HEK293 (cell line): ENCODE measurements around the gene IL16.

Experiments
- EGR2 ChIP-seq: fragments of 450-650 bp; formaldehyde crosslinking; IDR thresholded peaks from 2 replicates; pipeline ENCODE4 v1.5.1; 2016; ENCODE audit warnings: low read depth, missing biosample characterization, missing genetic modification characterization
- GLI2 ChIP-seq: fragments of 450-650 bp; formaldehyde crosslinking; IDR thresholded peaks from 2 replicates; pipeline ENCODE4; 2017; ENCODE audit warnings: missing biosample characterization, missing genetic modification characterization, low read depth, borderline replicate concordance
- GLI4 ChIP-seq: fragments of 450-650 bp; formaldehyde crosslinking; IDR thresholded peaks from 2 replicates; pipeline ENCODE4 v1.5.1; 2016; ENCODE audit warnings: missing biosample characterization, missing genetic modification characterization
- HOXD13 ChIP-seq: sonication (generic); formaldehyde crosslinking; IDR thresholded peaks from 2 replicates; pipeline ENCODE4 v1.8.0; 2022; ENCODE audit warnings: missing genetic modification reagents, borderline replicate concordance
- IKZF3 ChIP-seq: fragments of 450-650 bp; IDR thresholded peaks from 2 replicates; pipeline ENCODE4 v1.5.0; 2018; ENCODE audit warnings: missing biosample characterization, mild to moderate bottlenecking, missing genetic modification characterization, moderate library complexity
- KLF16 ChIP-seq: fragments of 450-650 bp; formaldehyde crosslinking; IDR thresholded peaks from 2 replicates; pipeline ENCODE4 v1.5.1; 2017; ENCODE audit warnings: missing biosample characterization, missing genetic modification characterization
- KLF7 ChIP-seq: fragments of 450-650 bp; formaldehyde crosslinking; IDR thresholded peaks from 2 replicates; pipeline ENCODE4 v1.5.1; 2016; ENCODE audit warnings: missing biosample characterization, missing genetic modification characterization, borderline replicate concordance
- PRDM6 ChIP-seq: fragments of 450-650 bp; formaldehyde crosslinking; IDR thresholded peaks from 2 replicates; pipeline ENCODE4 v1.5.1; 2017; ENCODE audit warnings: missing biosample characterization, missing genetic modification characterization
- RBAK ChIP-seq: fragments of 450-650 bp; formaldehyde crosslinking; IDR thresholded peaks from 2 replicates; pipeline ENCODE4 v1.5.1; 2016; ENCODE audit warnings: missing biosample characterization, missing genetic modification characterization
- REPIN1 ChIP-seq: fragments of 450-650 bp; formaldehyde crosslinking; IDR thresholded peaks from 2 replicates; pipeline ENCODE4 v1.5.1; 2017; ENCODE audit warnings: missing biosample characterization, missing genetic modification characterization, low read depth
- SP3 ChIP-seq: fragments of 450-650 bp; formaldehyde crosslinking; IDR thresholded peaks from 2 replicates; pipeline ENCODE4 v1.5.1; 2016; ENCODE audit warnings: missing biosample characterization, missing genetic modification characterization
- YY2 ChIP-seq: fragments of 450-650 bp; formaldehyde crosslinking; IDR thresholded peaks from 2 replicates; pipeline ENCODE4 v1.5.1; 2016; ENCODE audit warnings: missing biosample characterization, missing genetic modification characterization
- ZBTB17 ChIP-seq: fragments of 450-650 bp; formaldehyde crosslinking; IDR thresholded peaks from 2 replicates; pipeline ENCODE4 v1.5.1; 2016; ENCODE audit warnings: missing biosample characterization, missing genetic modification characterization
- ZBTB8A ChIP-seq: fragments of 450-650 bp; formaldehyde crosslinking; IDR thresholded peaks from 2 replicates; pipeline ENCODE4 v1.5.1; 2016; ENCODE audit warnings: missing biosample characterization, missing genetic modification characterization
- ZEB2 ChIP-seq: fragments of 450-650 bp; formaldehyde crosslinking; IDR thresholded peaks from 2 replicates; pipeline ENCODE4 v1.5.1; 2016; ENCODE audit warnings: missing biosample characterization, missing genetic modification characterization
- ZNF10 ChIP-seq: fragments of 450-650 bp; formaldehyde crosslinking; IDR thresholded peaks from 2 replicates; pipeline ENCODE4 v1.5.1; 2017; ENCODE audit warnings: missing biosample characterization, missing genetic modification characterization
- ZNF133 ChIP-seq: fragments of 450-650 bp; formaldehyde crosslinking; IDR thresholded peaks from 2 replicates; pipeline ENCODE4 v1.5.1; 2016; ENCODE audit warnings: missing biosample characterization, missing genetic modification characterization
- ZNF138 ChIP-seq: fragments of 450-650 bp; formaldehyde crosslinking; IDR thresholded peaks from 2 replicates; pipeline ENCODE4 v1.5.1; 2016; ENCODE audit warnings: missing biosample characterization, missing genetic modification characterization, borderline replicate concordance
- ZNF157 ChIP-seq: fragments of 450-650 bp; formaldehyde crosslinking; IDR thresholded peaks from 2 replicates; pipeline ENCODE4 v1.5.1; 2016; ENCODE audit warnings: missing biosample characterization, missing genetic modification characterization
- ZNF18 ChIP-seq: fragments of 450-650 bp; formaldehyde crosslinking; IDR thresholded peaks from 2 replicates; pipeline ENCODE4 v1.5.1; 2016; ENCODE audit warnings: missing biosample characterization, missing genetic modification characterization
- ZNF280C ChIP-seq: fragments of 450-650 bp; formaldehyde crosslinking; IDR thresholded peaks from 2 replicates; pipeline ENCODE4 v1.5.1; 2016; ENCODE audit warnings: missing biosample characterization, missing genetic modification characterization
- ZNF404 ChIP-seq: fragments of 450-650 bp; formaldehyde crosslinking; IDR thresholded peaks from 2 replicates; pipeline ENCODE4 v1.5.1; 2017; ENCODE audit warnings: missing biosample characterization, missing genetic modification characterization
- ZNF488 ChIP-seq: fragments of 450-650 bp; formaldehyde crosslinking; IDR thresholded peaks from 2 replicates; pipeline ENCODE4 v1.5.1; 2016; ENCODE audit warnings: missing biosample characterization, missing genetic modification characterization
- ZNF501 ChIP-seq: fragments of 450-650 bp; formaldehyde crosslinking; IDR thresholded peaks from 2 replicates; pipeline ENCODE4 v1.5.1; 2016; ENCODE audit warnings: missing biosample characterization, missing genetic modification characterization
- ZNF514 ChIP-seq: fragments of 450-650 bp; formaldehyde crosslinking; IDR thresholded peaks from 2 replicates; pipeline ENCODE4 v1.5.1; 2016; ENCODE audit warnings: missing biosample characterization, missing genetic modification characterization
- ZNF529 ChIP-seq: fragments of 450-650 bp; formaldehyde crosslinking; IDR thresholded peaks from 2 replicates; pipeline ENCODE4 v1.5.1; 2017; ENCODE audit warnings: missing genetic modification characterization, missing biosample characterization; ENCODE audit not compliant: insufficient replicate concordance
- ZNF544 ChIP-seq: fragments of 450-650 bp; formaldehyde crosslinking; IDR thresholded peaks from 2 replicates; pipeline ENCODE4 v1.5.0; 2017; ENCODE audit warnings: missing biosample characterization, missing genetic modification characterization
- ZNF558 ChIP-seq: fragments of 450-650 bp; formaldehyde crosslinking; IDR thresholded peaks from 2 replicates; pipeline ENCODE4 v1.5.1; 2016; ENCODE audit warnings: missing biosample characterization, missing genetic modification characterization
- ZNF654 ChIP-seq: fragments of 450-650 bp; formaldehyde crosslinking; IDR thresholded peaks from 2 replicates; pipeline ENCODE4 v1.5.1; 2016; ENCODE audit warnings: low read depth, missing biosample characterization, missing genetic modification characterization
- ZNF677 ChIP-seq: fragments of 450-650 bp; IDR thresholded peaks from 2 replicates; pipeline ENCODE4 v1.5.0; 2018; ENCODE audit warnings: missing biosample characterization, mild to moderate bottlenecking, missing genetic modification characterization, moderate library complexity
- ZNF701 ChIP-seq: fragments of 450-650 bp; formaldehyde crosslinking; IDR thresholded peaks from 2 replicates; pipeline ENCODE4 v1.5.1; 2016; ENCODE audit warnings: missing biosample characterization, missing genetic modification characterization
- ZNF768 ChIP-seq: fragments of 450-650 bp; formaldehyde crosslinking; IDR thresholded peaks from 2 replicates; pipeline ENCODE4 v1.5.1; 2018; ENCODE audit warnings: missing biosample characterization, mild to moderate bottlenecking, missing genetic modification characterization
- ZNF792 ChIP-seq: fragments of 450-650 bp; formaldehyde crosslinking; IDR thresholded peaks from 2 replicates; pipeline ENCODE4 v1.5.1; 2016; ENCODE audit warnings: missing biosample characterization, missing genetic modification characterization
- ZNF830 ChIP-seq: fragments of 450-650 bp; IDR thresholded peaks from 2 replicates; pipeline ENCODE4 v1.5.0; 2018; ENCODE audit warnings: missing biosample characterization, missing genetic modification characterization, low read depth, mild to moderate bottlenecking, moderate library complexity
- ZNF843 ChIP-seq: fragments of 450-650 bp; formaldehyde crosslinking; IDR thresholded peaks from 2 replicates; pipeline ENCODE4 v1.5.1; 2016; ENCODE audit warnings: missing biosample characterization, missing genetic modification characterization
- ZSCAN16 ChIP-seq: fragments of 450-650 bp; formaldehyde crosslinking; IDR thresholded peaks from 2 replicates; pipeline ENCODE4 v1.5.1; 2016; ENCODE audit warnings: missing biosample characterization, missing genetic modification characterization
- ZSCAN30 ChIP-seq: fragments of 450-650 bp; IDR thresholded peaks from 2 replicates; pipeline ENCODE4 v1.5.1; 2018; ENCODE audit warnings: missing biosample characterization, mild to moderate bottlenecking, missing genetic modification characterization, moderate library complexity

IL16 gene

GRCh38 chr15:81338170-81339007 is 141.7 kb downstream of the IL16 start (continued):
- TF ChIP-seq ZSCAN16 (tag by site-specific recombination) (no peak), ZBTB17 (peak; percentile 51), ZNF654 (no peak), ZNF558 (tag by site-specific recombination) (peak; percentile 67; the same call in 1 of the 2 replicates), ZNF10 (tag by site-specific recombination) (no peak), ZNF768 (no peak), ZNF843 (tag by site-specific recombination) (peak; percentile 63; the same call in 1 of the 2 replicates), ZNF529 (tag by site-specific recombination) (peak; percentile 4), ZNF792 (tag by site-specific recombination) (no peak), KLF16 (tag by site-specific recombination) (no peak), HOXD13 (CRISPR knock-in tag) (0 out of 2 replicates have a peak, but pooled peaks have one; percentile 53), ZNF404 (tag by site-specific recombination) (no peak), ZNF830 (tag by site-specific recombination) (no peak), SP3 (tag by site-specific recombination) (no peak), ZNF501 (tag by site-specific recombination) (no peak), RBAK (tag by site-specific recombination) (no peak), ZEB2 (tag by site-specific recombination) (peak; percentile 93), ZNF488 (tag by site-specific recombination) (no peak), ZNF138 (tag by site-specific recombination) (no peak), YY2 (tag by site-specific recombination) (no peak; the same call in 1 of the 2 replicates), REPIN1 (tag by site-specific recombination) (no peak), EGR2 (tag by site-specific recombination) (no peak), ZNF701 (tag by site-specific recombination) (no peak), IKZF3 (tag by site-specific recombination) (peak; percentile 41; the same call in 1 of the 2 replicates), PRDM6 (tag by site-specific recombination) (peak; percentile 72), GLI2 (tag by site-specific recombination) (no peak), ZNF18 (tag by site-specific recombination) (no peak), ZSCAN30 (tag by site-specific recombination) (no peak), GLI4 (tag by site-specific recombination) (no peak), ZNF280C (no peak), ZNF133 (tag by site-specific recombination) (no peak), KLF7 (tag by site-specific recombination) (no peak), ZNF677 (tag by site-specific recombination) (no peak), ZBTB8A (tag by site-specific recombination) (no peak), ZNF157 (tag by site-specific recombination) (no peak), ZNF514 (tag by site-specific recombination) (no peak), ZNF544 (tag by site-specific recombination) (no peak)
